Transverse colon (tissue), 4 donors: ENCODE results near the gene RHOT1. TPM values are rescaled to one million over a fixed set of nuclear protein-coding genes. Genes with fewer than 3 reads are reported as not detected.

Source experiments
- DNase-seq: peaks from one replicate; pipeline ENCODE4 v3.0.0-alpha.2; 2019
- H3K27ac ChIP-seq, 4 donors: fragments of 200-600 bp; sonication (generic); 2 replicates each; pipeline ENCODE4 v1.5.1; 2016 to 2018; ENCODE audit warnings: inconsistent platforms in 4 of 4
- H3K27me3 ChIP-seq: fragments of 200-600 bp; sonication (generic); 2 replicates; pipeline ENCODE4 v1.5.1; 2017; ENCODE audit warnings: inconsistent platforms
- H3K36me3 ChIP-seq, 4 donors: fragments of 200-600 bp; sonication (generic); 2 replicates each; pipeline ENCODE4 v1.5.1; 2017 to 2019; ENCODE audit warnings: inconsistent platforms in 4 of 4
- H3K4me1 ChIP-seq, 4 donors: fragments of 200-600 bp; sonication (generic); 2 replicates each; pipeline ENCODE4 v1.5.1; 2017 to 2020; ENCODE audit warnings: inconsistent platforms in 4 of 4
- H3K4me3 ChIP-seq, 4 donors: fragments of 200-600 bp; sonication (generic); 1 replicate in 1 of 4; 2 replicates in 3 of 4; pipeline versions ENCODE4 v1.5.1 to v1.6.1; 2017 to 2019; ENCODE audit warnings: inconsistent platforms in 4 of 4
- H3K9me3 ChIP-seq, 2 donors: fragments of 200-600 bp; sonication (generic); 2 replicates each; pipeline ENCODE4 v1.5.1; 2017 to 2019; ENCODE audit warnings: inconsistent platforms in 2 of 2
- EP300 ChIP-seq: sonication (generic); formaldehyde crosslinking; IDR thresholded peaks from one replicate; pipeline ENCODE4 v1.6.1; 2017; ENCODE audit warnings: antibody characterized with exemption, low read depth
- POLR2A ChIP-seq: fragments of 450-650 bp; IDR thresholded peaks from one replicate; pipeline ENCODE4 v1.6.1; 2016; ENCODE audit warnings: antibody characterized with exemption, mild to moderate bottlenecking, moderate library complexity
- POLR2AphosphoS5 ChIP-seq, 3 donors: sonication (generic); formaldehyde crosslinking; IDR thresholded peaks; one replicate each; pipeline ENCODE4 v1.6.1; 2016; ENCODE audit warnings: antibody characterized with exemption in 3 of 3
- WGBS, 2 donors: methylation state at CpG; one replicate each; pipeline ENCODE4 v1.1.5; 2018; ENCODE audit warnings: low coverage in 1 of 2; 5-methylcytosine and 5-hydroxymethylcytosine counted together
- in situ Hi-C, 4 donors: fragments of 200-750 bp; cut with MboI; loops; one replicate each; pipeline versions ENCODE4 v1.15.0 to v1.15.1; 2017; ENCODE audit warnings: low sequenced_read_pairs in 3 of 4, low pct_ligation_motif_present in 1 of 4, low pct_unique_long_range_greater_than_20kb in 1 of 4
- intact Hi-C: fragments of 100-400 bp; cut with DNase I; formaldehyde crosslinking; loops from one replicate; pipeline ENCODE4 v1.15.1; 2023; ENCODE audit warnings: low total_unique reads
- total RNA-seq, 4 donors: library from RNA; depleted of rRNA; stranded (reverse); fragments of >200 nt; gene quantifications; one replicate each; pipeline ENCODE4 v1.1.0, GENCODE V29; 2016
- TF ChIP-seq, protein P1 (sequence below), 5 experiments: fragments of 200-600 bp in 3 of 5; fragments of 450-650 bp in 2 of 5; sonication (generic) in 3 of 5; IDR thresholded peaks; 1 replicate in 2 of 5; 2 replicates in 3 of 5; pipeline ENCODE4 v1.5.1; 2016 to 2017; ENCODE audit warnings: antibody characterized with exemption in 5 of 5, inconsistent platforms in 3 of 5, mild to moderate bottlenecking in 2 of 5, moderate library complexity in 1 of 5

RHOT1 gene
- total RNA-seq, 4 donors from 2014 or later = 10.5 to 43.3 (median 30.8) TPM

DNA sequence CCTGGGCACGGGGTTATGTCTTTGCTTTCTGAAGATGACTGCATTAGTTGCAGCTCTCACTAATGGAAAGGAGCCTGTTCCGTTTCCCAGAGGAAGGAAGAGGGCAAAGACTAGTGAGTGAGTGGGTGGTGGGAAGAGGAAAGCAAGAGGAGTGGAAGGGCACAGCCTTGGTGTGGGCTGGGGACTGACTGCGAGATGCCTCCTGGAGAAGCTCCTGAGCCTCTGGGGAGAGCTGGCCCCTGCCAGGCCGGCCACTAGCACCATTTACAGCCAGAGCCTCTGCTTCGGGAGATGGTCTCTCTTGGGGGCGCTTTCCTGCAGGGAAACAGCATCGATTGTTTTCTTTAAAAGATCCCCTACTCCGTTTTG lies 122.5 kb downstream of the RHOT1 start:
- Histone ChIP-seq H3K4me1 (peaks cover 9 to 31% (median 22%) of the 10 kb centered on the region in 4 donors), H3K27ac (peak overlapping the region in 3 of 4 donors; percentile 13 to 65 (median 19)), H3K36me3 (no peaks in the 10 kb centered on the region), H3K9me3 (no peaks in the 10 kb centered on the region), H3K27me3 (peaks cover 71% of the 10 kb centered on the region), H3K4me3 (peak overlapping the region in 1 of 4 donors; percentile 79)
- no peak for DNase-seq
- intact Hi-C loops = no loop called here
- TF ChIP-seq, protein P1, sequence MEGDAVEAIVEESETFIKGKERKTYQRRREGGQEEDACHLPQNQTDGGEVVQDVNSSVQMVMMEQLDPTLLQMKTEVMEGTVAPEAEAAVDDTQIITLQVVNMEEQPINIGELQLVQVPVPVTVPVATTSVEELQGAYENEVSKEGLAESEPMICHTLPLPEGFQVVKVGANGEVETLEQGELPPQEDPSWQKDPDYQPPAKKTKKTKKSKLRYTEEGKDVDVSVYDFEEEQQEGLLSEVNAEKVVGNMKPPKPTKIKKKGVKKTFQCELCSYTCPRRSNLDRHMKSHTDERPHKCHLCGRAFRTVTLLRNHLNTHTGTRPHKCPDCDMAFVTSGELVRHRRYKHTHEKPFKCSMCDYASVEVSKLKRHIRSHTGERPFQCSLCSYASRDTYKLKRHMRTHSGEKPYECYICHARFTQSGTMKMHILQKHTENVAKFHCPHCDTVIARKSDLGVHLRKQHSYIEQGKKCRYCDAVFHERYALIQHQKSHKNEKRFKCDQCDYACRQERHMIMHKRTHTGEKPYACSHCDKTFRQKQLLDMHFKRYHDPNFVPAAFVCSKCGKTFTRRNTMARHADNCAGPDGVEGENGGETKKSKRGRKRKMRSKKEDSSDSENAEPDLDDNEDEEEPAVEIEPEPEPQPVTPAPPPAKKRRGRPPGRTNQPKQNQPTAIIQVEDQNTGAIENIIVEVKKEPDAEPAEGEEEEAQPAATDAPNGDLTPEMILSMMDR (IDR thresholded peaks at IDR 0.05) = no peak
- TF ChIP-seq EP300 (no peak), POLR2AphosphoS5 (IDR thresholded peaks at IDR 0.05) (no peak), POLR2A (no peak)
- WGBS, 2 donors = 28% methylated on average over 8 of the region's 8 CpGs; no CpG with 5 or more reads in 1 of the 2 donors
- in situ Hi-C loops = no loop called here

DNA sequence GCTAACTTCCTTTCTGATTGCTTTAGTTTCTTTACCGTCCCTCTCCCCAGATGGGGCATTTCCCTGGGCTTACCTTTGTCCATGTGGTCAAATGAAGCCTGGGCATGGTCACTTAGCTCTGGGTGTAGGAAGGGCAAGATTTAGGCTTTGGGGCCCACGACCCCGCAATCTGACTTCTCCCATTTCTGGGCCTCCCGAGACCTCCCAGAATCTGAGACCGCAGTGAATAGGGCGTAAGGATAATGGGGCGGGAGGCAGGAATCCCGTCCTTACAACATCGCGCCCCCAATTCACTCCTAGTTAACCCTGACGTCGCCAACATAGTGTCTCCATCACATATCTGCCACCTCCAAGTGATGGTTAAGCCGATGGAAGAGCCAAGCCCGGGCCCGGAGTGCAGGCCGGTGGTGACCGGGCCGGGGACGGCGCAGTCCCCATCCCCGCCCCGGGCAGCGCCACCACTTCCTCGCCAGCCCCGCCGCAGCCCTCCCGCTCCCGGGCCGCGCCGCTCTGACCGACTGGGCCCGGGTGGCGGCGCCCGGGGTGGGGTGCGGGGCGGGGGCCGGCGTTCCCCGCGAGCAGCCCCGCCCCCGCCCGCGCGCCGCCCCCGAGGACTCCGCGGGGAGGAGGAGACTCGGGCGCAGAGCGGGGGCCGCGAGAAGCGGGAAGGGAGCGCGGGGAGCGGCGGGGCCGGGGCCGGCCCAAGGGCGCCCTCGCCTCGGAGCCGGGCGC lies 123.1 kb downstream of the RHOT1 start, which contains the start of gene RHBDL3:
Gene RHBDL3, plus strand, starts transcription at position 641 of the 732 bp plus-strand sequence. CDS start 358 bp downstream, outside the sequence.
- Histone ChIP-seq H3K36me3 (no peaks in the 10 kb centered on the region), H3K27ac (peak within 1 kb of the TSS in 3 of 4 donors; percentile 13 to 65 (median 19)), H3K27me3 (peaks cover 77% of the 10 kb centered on the region), H3K4me1 (peaks cover 9 to 30% (median 22%) of the 10 kb centered on the region in 4 donors), H3K4me3 (peak within 1 kb of the TSS; percentile 51 to 89 (median 70)), H3K9me3 (no peaks in the 10 kb centered on the region)
- TF ChIP-seq, protein P1 (IDR thresholded peaks at IDR 0.05) = no peak
- TF ChIP-seq POLR2A = no peak
- no peak for TF ChIP-seq EP300
- no peak for TF ChIP-seq POLR2AphosphoS5 (IDR thresholded peaks at IDR 0.05)
- intact Hi-C loops (no loop called here), in situ Hi-C loops (no loop called here)
- DNase-seq = peak; percentile 28
- 4 to 14% methylated on average over 4 to 34 of the region's 68 CpGs for WGBS, 2 donors

DNA sequence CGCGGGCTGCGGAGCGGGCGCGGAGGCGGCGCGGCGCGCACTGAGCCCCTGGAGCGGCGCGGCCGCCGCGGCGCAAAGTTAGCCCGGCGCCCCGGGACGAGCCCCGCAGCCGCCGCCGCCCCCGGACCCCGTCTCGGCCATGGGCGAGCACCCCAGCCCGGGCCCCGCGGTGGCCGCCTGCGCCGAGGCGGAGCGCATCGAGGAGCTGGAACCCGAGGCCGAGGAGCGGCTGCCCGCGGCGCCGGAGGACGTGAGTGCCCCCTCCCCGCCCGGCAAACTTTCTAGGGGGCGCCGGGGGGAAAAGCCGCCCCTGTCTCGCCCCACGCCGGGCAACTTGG lies 123.7 kb downstream of the RHOT1 start:
- TF ChIP-seq EP300 (no peak), POLR2A (no peak), POLR2AphosphoS5 (IDR thresholded peaks at IDR 0.05) (no peak)
- TF ChIP-seq, protein P1 (IDR thresholded peaks at IDR 0.05) = no peak
- peaks cover 9 to 30% (median 22%) of the 10 kb centered on the region in 4 donors for H3K4me1 ChIP-seq
- no peak overlapping the region for H3K27ac ChIP-seq
- H3K27me3 ChIP-seq = peaks cover 83% of the 10 kb centered on the region
- in situ Hi-C loops = no loop called here
- no peaks in the 10 kb centered on the region for H3K36me3 ChIP-seq
- no CpG with 5 or more reads among the region's 55 CpGs for WGBS, 2 donors
- intact Hi-C loops = no loop called here
- peak overlapping the region; percentile 51 to 89 (median 70) for H3K4me3 ChIP-seq
- no peaks in the 10 kb centered on the region for H3K9me3 ChIP-seq
- no peak for DNase-seq

DNA sequence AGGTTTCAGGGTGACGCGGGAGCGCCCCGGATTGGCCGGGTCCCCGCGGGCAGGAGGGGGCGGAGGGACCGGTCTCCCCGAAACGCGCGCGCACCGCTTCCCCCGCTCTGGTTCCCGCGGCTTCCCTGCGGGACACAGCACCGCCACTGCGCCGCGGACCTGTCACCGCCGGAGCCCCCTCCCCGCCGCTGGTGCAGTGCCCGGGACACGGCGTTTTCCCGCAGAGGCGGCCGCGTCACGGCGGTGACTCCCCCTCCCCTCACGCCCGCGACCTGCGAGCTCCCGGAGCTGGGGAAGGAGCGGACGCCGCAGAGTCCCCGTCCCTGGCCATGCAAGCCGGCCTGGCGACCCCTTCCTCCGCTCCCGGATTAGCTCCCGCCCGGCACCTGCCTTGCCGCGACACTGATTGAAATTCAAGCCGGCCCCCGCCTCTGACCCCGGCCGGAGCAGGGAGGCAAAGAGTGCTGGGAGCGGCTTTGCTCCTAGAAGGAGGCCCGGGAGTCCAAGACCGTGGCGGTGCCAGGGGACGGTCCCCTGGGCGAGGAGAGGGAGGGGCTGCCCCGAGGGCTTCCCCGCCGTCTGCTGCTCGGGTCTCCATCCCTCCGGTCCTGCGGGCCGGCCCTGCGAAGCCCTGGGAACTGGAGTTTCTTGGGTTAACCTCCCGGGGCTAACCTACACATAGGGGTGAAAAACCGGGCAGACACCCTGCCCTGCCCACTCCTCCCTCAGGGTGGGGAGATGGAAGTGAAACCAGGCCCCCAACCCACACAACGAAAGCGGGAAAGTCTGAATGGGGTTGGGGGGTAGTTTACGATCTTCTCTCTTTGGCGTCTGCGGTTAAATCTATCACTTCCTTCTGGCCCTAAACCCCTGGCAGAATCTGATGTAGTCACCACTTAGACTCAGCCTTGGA lies 124.3 kb downstream of the RHOT1 start:
- no peak overlapping the region for H3K27ac ChIP-seq
- peaks cover 86% of the 10 kb centered on the region for H3K27me3 ChIP-seq
- TF ChIP-seq EP300 = no peak
- no peak for TF ChIP-seq POLR2AphosphoS5 (IDR thresholded peaks at IDR 0.05)
- no peak for TF ChIP-seq POLR2A
- TF ChIP-seq, protein P1 (IDR thresholded peaks at IDR 0.05) = no peak
- DNase-seq = no peak
- no peaks in the 10 kb centered on the region for H3K36me3 ChIP-seq
- peak overlapping the region; percentile 51 to 89 (median 70) for H3K4me3 ChIP-seq
- 0% methylated on average over 26 of the region's 78 CpGs; no CpG with 5 or more reads in 1 of the 2 donors for WGBS, 2 donors
- H3K4me1 ChIP-seq = peaks cover 9 to 25% (median 22%) of the 10 kb centered on the region in 4 donors
- no peaks in the 10 kb centered on the region for H3K9me3 ChIP-seq
- in situ Hi-C loops (no loop called here), intact Hi-C loops (no loop called here)
